Measurements from ENCODE around the gene ALK.

DNA sequence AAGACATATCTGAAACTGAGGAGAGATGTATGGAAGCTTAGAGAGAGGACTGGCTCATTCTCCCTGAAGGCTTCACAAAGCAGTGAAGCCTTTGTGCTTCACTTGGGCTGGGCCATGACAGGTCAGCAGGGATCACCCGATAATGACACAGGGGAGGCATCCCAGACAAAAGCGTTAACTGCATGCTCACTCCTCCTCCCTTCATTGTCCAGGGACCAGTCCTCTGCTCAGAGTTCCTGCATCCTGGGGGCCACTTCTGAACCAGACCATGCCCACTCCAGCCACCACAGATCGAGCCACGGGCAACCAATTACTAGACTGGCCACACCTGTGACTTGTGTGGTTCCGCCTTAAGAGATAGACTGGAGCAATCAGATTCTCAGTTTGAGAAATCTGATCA, 570.1 kb downstream of the ALK start:
- TF ChIP-seq CTCF (conservative IDR thresholded peaks at IDR 0.05) = no peak
- TF ChIP-seq ZFX (IDR thresholded peaks at IDR 0.05) = no peak
